HG03469 (cell line): Measurements from ENCODE around the gene KLHDC7A.
"Not testable (repeated sequence)": the region's sequence is repeated elsewhere in the genome, so short reads cannot be mapped to it uniquely, and the experiment has no call there.

Source experiments
- ATAC-seq: cut with Tn5 transposase; IDR thresholded peaks from one replicate; pipeline ENCODE4 v1.9.1; 2021; ENCODE audit warnings: mild to moderate bottlenecking, moderate library complexity, moderate number of reproducible peaks; ENCODE audit not compliant: unreplicated experiment

KLHDC7A gene

GRCh38 chr1:18480315-18481189 lies at the start of gene KLHDC7A:
KLHDC7A (plus strand) TSS chr1:18480930; CDS start chr1:18480982, 52 bp downstream.
- ATAC-seq, result no peak

- no peak for ATAC-seq
Observed at GRCh38 chr1:18434041-18434440, 46.7 kb upstream of the KLHDC7A start.

- ATAC-seq, result no peak
Observed at GRCh38 chr1:18440385-18441226, 40.1 kb upstream of the KLHDC7A start.

GRCh38 chr1:18443587-18444520 lies 36.9 kb upstream of the KLHDC7A start:
- ATAC-seq, result no peak

GRCh38 chr1:18444563-18444962 lies 36.2 kb upstream of the KLHDC7A start:
- ATAC-seq, result no peak

- no peak for ATAC-seq
Observed at GRCh38 chr1:18446751-18447150, 34.0 kb upstream of the KLHDC7A start.

- no peak for ATAC-seq
Observed at GRCh38 chr1:18447509-18448220, 33.1 kb upstream of the KLHDC7A start.

- no peak for ATAC-seq
Observed at GRCh38 chr1:18448889-18449288, 31.8 kb upstream of the KLHDC7A start.

GRCh38 chr1:18452550-18452949 lies 28.2 kb upstream of the KLHDC7A start:
- no peak for ATAC-seq

GRCh38 chr1:18458133-18459092 lies 22.3 kb upstream of the KLHDC7A start:
- ATAC-seq, result no peak

GRCh38 chr1:18461656-18462055 lies 19.1 kb upstream of the KLHDC7A start:
- ATAC-seq, result no peak

- not testable (repeated sequence) for ATAC-seq
Observed at GRCh38 chr1:18462517-18462916, 18.2 kb upstream of the KLHDC7A start.

GRCh38 chr1:18463063-18463462 lies 17.7 kb upstream of the KLHDC7A start:
- no peak for ATAC-seq

GRCh38 chr1:18463984-18464664 lies 16.6 kb upstream of the KLHDC7A start:
- ATAC-seq, result no peak

- no peak for ATAC-seq
Observed at GRCh38 chr1:18464665-18465050, 16.1 kb upstream of the KLHDC7A start.

GRCh38 chr1:18466676-18467075 lies 14.1 kb upstream of the KLHDC7A start:
- ATAC-seq, result no peak

GRCh38 chr1:18468570-18468969 lies 12.2 kb upstream of the KLHDC7A start:
- no peak for ATAC-seq

- ATAC-seq, result no peak
Observed at GRCh38 chr1:18469514-18469913, 11.2 kb upstream of the KLHDC7A start.
